22Rv1 (cell line): ENCODE results near the gene LRRC8A.
A peak's percentile ranks its signal among the peaks of the same experiment; 100 is the strongest.

ENCODE experiments used
- H3K27ac ChIP-seq: fragments of 450-650 bp; 2 replicates; pipeline ENCODE4 v1.5.1; 2017
- CTCF ChIP-seq: fragments of 450-650 bp; IDR thresholded peaks from 2 replicates; pipeline ENCODE4 v1.5.1; 2017; ENCODE audit warnings: mild to moderate bottlenecking
- ZFX ChIP-seq: fragments of 450-650 bp; IDR thresholded peaks from 2 replicates; pipeline ENCODE4 v1.6.1; 2017; ENCODE audit warnings: antibody characterized with exemption, borderline replicate concordance

LRRC8A gene

GRCh38 chr9:128912270-128912853 lies 30.4 kb downstream of the LRRC8A start:
- TF ChIP-seq CTCF: no peak
- no peak for TF ChIP-seq ZFX
- H3K27ac ChIP-seq: peak overlapping the region; percentile 91

GRCh38 chr9:128913048-128913900 lies 31.3 kb downstream of the LRRC8A start:
- TF ChIP-seq ZFX (no peak), CTCF (no peak)
- H3K27ac ChIP-seq: peak overlapping the region; percentile 91

GRCh38 chr9:128913995-128914772 lies 32.3 kb downstream of the LRRC8A start:
- TF ChIP-seq CTCF (no peak), ZFX (no peak)
- H3K27ac ChIP-seq: peak overlapping the region; percentile 91

GRCh38 chr9:128916204-128916603 lies 34.3 kb downstream of the LRRC8A start:
- peak overlapping the region; percentile 91 for H3K27ac ChIP-seq
- no peak for TF ChIP-seq ZFX
- no peak for TF ChIP-seq CTCF

GRCh38 chr9:128916745-128917144 lies 34.8 kb downstream of the LRRC8A start:
- TF ChIP-seq ZFX: no peak
- no peak for TF ChIP-seq CTCF
- H3K27ac ChIP-seq: peak overlapping the region; percentile 91

GRCh38 chr9:128917151-128917849 lies 35.4 kb downstream of the LRRC8A start:
- H3K27ac ChIP-seq: peak overlapping the region; percentile 91
- TF ChIP-seq CTCF (no peak), ZFX (no peak)
